Measurements from ENCODE around the gene PGAM2. TPM values are rescaled to one million over a fixed set of nuclear protein-coding genes. Genes with fewer than 3 reads are reported as not detected.

Gene PGAM2
- polyA plus RNA-seq, 1 experiment, result 0.16 TPM

GRCh38 chr7:44086627-44087026 lies 21.3 kb upstream of the PGAM2 start:
- POLR2A ChIA-PET, result no interaction called here
- no peak for TF ChIP-seq CTCF (IDR thresholded peaks at IDR 0.05; ENCODE audit: insufficient read depth, low read depth, low read length)
- CTCF ChIA-PET, result interaction anchor here (1.0 to 2.2 kb wide), 3 partner anchors 12 to 15 kb away, joined by 3 to 6 read pairs (median 4); no protein-coding TSS in a partner anchor

GRCh38 chr7:44085546-44085945 lies 20.2 kb upstream of the PGAM2 start:
- 0 out of 2 replicates have a peak, but pooled peaks have one; percentile 30 for TF ChIP-seq CTCF (IDR thresholded peaks at IDR 0.05; ENCODE audit: insufficient read depth, low read depth, low read length)
- CTCF ChIA-PET, result interaction anchor here (1.0 to 1.6 kb wide), 2 partner anchors 13 to 112 kb away, joined by 4 read pairs; no protein-coding TSS in a partner anchor
- H3K4me3 ChIP-seq (ENCODE audit: low read depth, low read length), result no peak overlapping the region
- no peak for DNase-seq (ENCODE audit: low read depth)
- H3K27me3 ChIP-seq (ENCODE audit: control insufficient read depth, insufficient read depth, low read length), result no peaks in the 10 kb centered on the region
- peaks cover 3% of the 10 kb centered on the region; the same call in 1 of the 2 replicates for H3K36me3 ChIP-seq (ENCODE audit: control insufficient read depth, insufficient read depth, low read length)
- POLR2A ChIA-PET, result no interaction called here

More at GRCh38 chr7:44086627-44087026, 21.3 kb upstream of the PGAM2 start:
- Histone ChIP-seq H3K27me3 (ENCODE audit: control insufficient read depth, insufficient read depth, low read length) (no peaks in the 10 kb centered on the region), H3K36me3 (ENCODE audit: control insufficient read depth, insufficient read depth, low read length) (no peaks in the 10 kb centered on the region), H3K4me3 (ENCODE audit: low read depth, low read length) (no peak overlapping the region)
- no peak for DNase-seq (ENCODE audit: low read depth)

GRCh38 chr7:44084701-44085100 lies 19.3 kb upstream of the PGAM2 start:
- no peak for TF ChIP-seq CTCF (IDR thresholded peaks at IDR 0.05; ENCODE audit: insufficient read depth, low read depth, low read length)
- Histone ChIP-seq H3K27me3 (ENCODE audit: control insufficient read depth, insufficient read depth, low read length) (no peaks in the 10 kb centered on the region), H3K36me3 (ENCODE audit: control insufficient read depth, insufficient read depth, low read length) (peaks cover 11% of the 10 kb centered on the region), H3K4me3 (ENCODE audit: low read depth, low read length) (no peak overlapping the region)
- DNase-seq (ENCODE audit: low read depth), result no peak
- ChIA-PET CTCF (interaction anchor here (1.6 kb wide), 1 partner anchor 113 kb away, joined by 4 read pairs; no protein-coding TSS in a partner anchor), POLR2A (no interaction called here)

GRCh38 chr7:44083796-44084195 lies 18.4 kb upstream of the PGAM2 start:
- peaks cover 19% of the 10 kb centered on the region for H3K36me3 ChIP-seq (ENCODE audit: control insufficient read depth, insufficient read depth, low read length)
- H3K27me3 ChIP-seq (ENCODE audit: control insufficient read depth, insufficient read depth, low read length), result no peaks in the 10 kb centered on the region
- no peak for TF ChIP-seq CTCF (IDR thresholded peaks at IDR 0.05; ENCODE audit: insufficient read depth, low read depth, low read length)
- no peak for DNase-seq (ENCODE audit: low read depth)
- no peak overlapping the region for H3K4me3 ChIP-seq (ENCODE audit: low read depth, low read length)
- ChIA-PET CTCF (no interaction called here), POLR2A (interaction anchor here (0.6 kb wide), 1 partner anchor 16 kb away, joined by 6 read pairs; no protein-coding TSS in a partner anchor)

- TF ChIP-seq CTCF (IDR thresholded peaks at IDR 0.05; ENCODE audit: insufficient read depth, low read depth, low read length), result no peak
- H3K27me3 ChIP-seq (ENCODE audit: control insufficient read depth, insufficient read depth, low read length), result no peaks in the 10 kb centered on the region
- peak overlapping the region; percentile 96 for H3K4me3 ChIP-seq (ENCODE audit: low read depth, low read length)
- ChIA-PET CTCF (no interaction called here), POLR2A (no interaction called here)
- peak; percentile 93 for DNase-seq (ENCODE audit: low read depth)
- peaks cover 29% of the 10 kb centered on the region for H3K36me3 ChIP-seq (ENCODE audit: control insufficient read depth, insufficient read depth, low read length)
These were observed 17.3 kb upstream of the PGAM2 start for GRCh38 chr7:44082541-44083207.
